Hepatocyte (in vitro differentiated cells): ENCODE measurements around the gene XIRP2. TPM values are rescaled to one million over a fixed set of nuclear protein-coding genes. Genes with fewer than 3 reads are reported as not detected.

ENCODE experiments used
- DNase-seq: peaks from one replicate; pipeline ENCODE4 v3.0.0-alpha.2; 2016; ENCODE audit warnings: low spot score
- H2AFZ ChIP-seq: fragments of 200-600 bp; sonication (generic); 2 replicates; pipeline ENCODE4 v1.6.0; 2016; ENCODE audit warnings: antibody characterized with exemption, mild to moderate bottlenecking
- H3K27ac ChIP-seq: fragments of 200-600 bp; sonication (generic); 2 replicates; pipeline ENCODE4 v1.5.1; 2016; ENCODE audit warnings: mild to moderate bottlenecking
- H3K27me3 ChIP-seq: fragments of 200-600 bp; sonication (generic); 2 replicates; pipeline ENCODE4 v1.6.1; 2016
- H3K36me3 ChIP-seq: fragments of 200-600 bp; sonication (generic); replicated peaks from 2 replicates; pipeline ENCODE4 v1.5.1; 2016; ENCODE audit warnings: low read depth; ENCODE audit not compliant: insufficient read depth
- H3K4me1 ChIP-seq: fragments of 200-600 bp; sonication (generic); 2 replicates; pipeline ENCODE4 v1.5.1; 2016; ENCODE audit warnings: mild to moderate bottlenecking, moderate library complexity; ENCODE audit not compliant: insufficient read depth
- H3K4me2 ChIP-seq: fragments of 200-600 bp; sonication (generic); 2 replicates; pipeline ENCODE4 v1.6.0; 2016
- H3K4me3 ChIP-seq: fragments of 200-600 bp; sonication (generic); 2 replicates; pipeline ENCODE4 v1.5.1; 2016; ENCODE audit warnings: mild to moderate bottlenecking
- H3K79me2 ChIP-seq: fragments of 200-600 bp; sonication (generic); 2 replicates; pipeline ENCODE4 v1.6.0; 2017; ENCODE audit warnings: mild to moderate bottlenecking
- H3K9me2 ChIP-seq: fragments of 200-600 bp; sonication (generic); replicated peaks from 2 replicates; pipeline ENCODE4 v1.6.0; 2017; ENCODE audit warnings: mild to moderate bottlenecking; ENCODE audit not compliant: insufficient read depth
- H3K9me3 ChIP-seq: fragments of 200-600 bp; sonication (generic); 2 replicates; pipeline ENCODE4 v1.5.1; 2016; ENCODE audit warnings: low read depth, mild to moderate bottlenecking
- H4K20me1 ChIP-seq: fragments of 200-600 bp; sonication (generic); 2 replicates; pipeline ENCODE4 v1.6.0; 2016; ENCODE audit warnings: mild to moderate bottlenecking; ENCODE audit not compliant: insufficient read depth, poor library complexity, severe bottlenecking
- CTCF ChIP-seq: fragments of 200-600 bp; sonication (generic); IDR thresholded peaks from 2 replicates; pipeline ENCODE4 v1.5.1; 2016; ENCODE audit warnings: antibody characterized with exemption, mild to moderate bottlenecking; ENCODE audit not compliant: poor library complexity
- EZH2 ChIP-seq: fragments of 200-600 bp; sonication (generic); IDR thresholded peaks from 2 replicates; pipeline ENCODE4 v1.6.1; 2016; ENCODE audit warnings: antibody characterized with exemption, mild to moderate bottlenecking, borderline replicate concordance
- EZH2phosphoT487 ChIP-seq: fragments of 200-600 bp; sonication (generic); IDR thresholded peaks from one replicate; pipeline ENCODE4 v1.6.1; 2018; ENCODE audit warnings: antibody characterized with exemption, mild to moderate bottlenecking, low read depth, moderate library complexity; ENCODE audit not compliant: unreplicated experiment, severe bottlenecking
- WGBS: methylation state at CpG from one replicate; pipeline ENCODE4 v1.1.6; 2016; ENCODE audit warnings: low lambda C conversion rate; ENCODE audit errors: missing lambda C conversion rate; 5-methylcytosine and 5-hydroxymethylcytosine counted together
- polyA plus RNA-seq: library from polyadenylated mRNA; unstranded; fragments of >200 nt; fragmentation: Nextera tagmentation; extraction: Ambion mirVana; gene quantifications from 2 replicates; pipeline ENCODE4 v1.2.1, GENCODE V29; 2016
- total RNA-seq: library from RNA; depleted of rRNA; stranded (reverse); fragments of >200 nt; gene quantifications from 2 replicates; pipeline ENCODE4 v1.2.3, GENCODE V29; 2014

Gene XIRP2
- total and polyA plus RNA-seq, 2 experiments from 2014 or later, result not detected

- no peak for DNase-seq
- H3K79me2 ChIP-seq, result no peaks in the 10 kb centered on the region
- H3K9me3 ChIP-seq, result no peaks in the 10 kb centered on the region
- H3K9me2 ChIP-seq, result no peaks in the 10 kb centered on the region
- TF ChIP-seq EZH2 (no peak), EZH2phosphoT487 (no peak), CTCF (no peak)
- H3K4me3 ChIP-seq, result no peak overlapping the region
- no peaks in the 10 kb centered on the region for H4K20me1 ChIP-seq
- no peaks in the 10 kb centered on the region for H3K27me3 ChIP-seq
- H3K27ac ChIP-seq, result no peak overlapping the region
- H3K36me3 ChIP-seq, result no peaks in the 10 kb centered on the region
- H3K4me1 ChIP-seq, result no peaks in the 10 kb centered on the region
- H2AFZ ChIP-seq, result no peak overlapping the region
- H3K4me2 ChIP-seq, result no peak overlapping the region
Measured at GRCh38 chr2:166892397-166892796, 4.1 kb downstream of the XIRP2 start.

GRCh38 chr2:166895243-166895642, 7.0 kb downstream of the XIRP2 start:
- Histone ChIP-seq H3K9me3 (no peaks in the 10 kb centered on the region), H3K4me3 (no peak overlapping the region), H3K9me2 (no peaks in the 10 kb centered on the region), H4K20me1 (no peaks in the 10 kb centered on the region), H3K27ac (no peak overlapping the region), H3K36me3 (no peaks in the 10 kb centered on the region), H3K4me2 (no peak overlapping the region), H2AFZ (no peak overlapping the region), H3K79me2 (no peaks in the 10 kb centered on the region), H3K27me3 (no peaks in the 10 kb centered on the region), H3K4me1 (no peaks in the 10 kb centered on the region)
- no peak for TF ChIP-seq EZH2phosphoT487
- no peak for TF ChIP-seq CTCF
- WGBS, result 71% methylated on average over 2 of the region's 2 CpGs
- no peak for DNase-seq

GRCh38 chr2:166897666-166898065, 9.4 kb downstream of the XIRP2 start:
- TF ChIP-seq CTCF (no peak), EZH2phosphoT487 (no peak), EZH2 (no peak)

GRCh38 chr2:166899676-166900075, 11.4 kb downstream of the XIRP2 start:
- Histone ChIP-seq H3K79me2 (no peaks in the 10 kb centered on the region), H3K9me2 (no peaks in the 10 kb centered on the region), H4K20me1 (no peaks in the 10 kb centered on the region), H3K4me1 (no peaks in the 10 kb centered on the region), H3K4me3 (no peak overlapping the region), H3K9me3 (no peaks in the 10 kb centered on the region), H3K27me3 (no peaks in the 10 kb centered on the region), H2AFZ (no peak overlapping the region), H3K4me2 (no peak overlapping the region), H3K36me3 (no peaks in the 10 kb centered on the region), H3K27ac (no peak overlapping the region)
- DNase-seq, result no peak
- TF ChIP-seq CTCF (no peak), EZH2phosphoT487 (no peak), EZH2 (no peak)
- 93% methylated on average over 5 of the region's 5 CpGs for WGBS

More at GRCh38 chr2:166897666-166898065, 9.4 kb downstream of the XIRP2 start:
- no peaks in the 10 kb centered on the region for H3K4me1 ChIP-seq
- no peaks in the 10 kb centered on the region for H3K79me2 ChIP-seq
- no peak overlapping the region for H3K4me3 ChIP-seq
- H3K36me3 ChIP-seq, result no peaks in the 10 kb centered on the region
- no peak overlapping the region for H3K4me2 ChIP-seq
- H3K27me3 ChIP-seq, result no peaks in the 10 kb centered on the region
- H3K27ac ChIP-seq, result no peak overlapping the region
- no peaks in the 10 kb centered on the region for H3K9me3 ChIP-seq
- no peaks in the 10 kb centered on the region for H3K9me2 ChIP-seq
- no peak overlapping the region for H2AFZ ChIP-seq
- no peaks in the 10 kb centered on the region for H4K20me1 ChIP-seq
- no peak for DNase-seq
